HepG2 (cell line): Measurements from ENCODE around the gene GPS2. TPM values are rescaled to one million over a fixed set of nuclear protein-coding genes. Genes with fewer than 3 reads are reported as not detected.
A peak's percentile ranks its signal among the peaks of the same experiment; 100 is the strongest.

Experiments
- ARID4A ChIP-seq: sonication (generic); formaldehyde crosslinking; IDR thresholded peaks from 2 replicates; pipeline ENCODE4 v1.5.0; 2020; ENCODE audit warnings: mild to moderate bottlenecking, missing genetic modification reagents, borderline replicate concordance
- BRCA1 ChIP-seq: sonication (generic); formaldehyde crosslinking; IDR thresholded peaks from 2 replicates; pipeline ENCODE4 v1.4.0; 2020; ENCODE audit warnings: missing genetic modification reagents
- CAMTA2 ChIP-seq: sonication (generic); formaldehyde crosslinking; IDR thresholded peaks from 2 replicates; pipeline ENCODE4 v1.4.0; 2020; ENCODE audit warnings: mild to moderate bottlenecking, missing genetic modification reagents, borderline replicate concordance
- CBFB ChIP-seq: sonication (generic); formaldehyde crosslinking; IDR thresholded peaks from 2 replicates; pipeline ENCODE4 v1.4.0; 2020; ENCODE audit warnings: missing genetic modification reagents
- CREB3 ChIP-seq: sonication (generic); formaldehyde crosslinking; IDR thresholded peaks from 2 replicates; pipeline ENCODE4 v1.5.0; 2020; ENCODE audit warnings: missing genetic modification reagents
- E2F1 ChIP-seq: sonication (generic); formaldehyde crosslinking; IDR thresholded peaks from 2 replicates; pipeline ENCODE4 v1.5.0; 2020; ENCODE audit warnings: missing genetic modification reagents
- FOXK2 ChIP-seq: fragments of 450-650 bp; IDR thresholded peaks from 2 replicates; pipeline ENCODE4 v1.6.1; 2016
- KDM1A ChIP-seq: IDR thresholded peaks from 2 replicates; pipeline ENCODE4 v1.6.1; 2016; ENCODE audit warnings: missing compliant biosample characterization
- MXD1 ChIP-seq: sonication (generic); formaldehyde crosslinking; IDR thresholded peaks from 2 replicates; pipeline ENCODE4 v1.4.0; 2020; ENCODE audit warnings: mild to moderate bottlenecking, missing genetic modification reagents
- SSRP1 ChIP-seq: IDR thresholded peaks from 2 replicates; pipeline ENCODE4 v1.6.1; 2016; ENCODE audit warnings: control low read depth
- ZBTB25 ChIP-seq: IDR thresholded peaks from 2 replicates; pipeline ENCODE4 v1.6.1; 2018; ENCODE audit warnings: missing genetic modification reagents
- ZFP36L2 ChIP-seq: sonication (generic); formaldehyde crosslinking; IDR thresholded peaks from 2 replicates; pipeline ENCODE4 v1.4.0; 2020; ENCODE audit warnings: missing genetic modification reagents
- ZNF224 ChIP-seq: sonication (generic); formaldehyde crosslinking; IDR thresholded peaks from 2 replicates; pipeline ENCODE4 v1.5.0; 2020; ENCODE audit warnings: mild to moderate bottlenecking, missing genetic modification reagents
- ZNF253 ChIP-seq: sonication (generic); formaldehyde crosslinking; IDR thresholded peaks from 2 replicates; pipeline ENCODE4 v1.8.0; 2022; ENCODE audit warnings: mild to moderate bottlenecking, missing genetic modification reagents, borderline replicate concordance
- ZNF276 ChIP-seq: sonication (generic); formaldehyde crosslinking; IDR thresholded peaks from 2 replicates; pipeline ENCODE4 v1.4.0; 2020; ENCODE audit warnings: mild to moderate bottlenecking, low read depth, missing genetic modification reagents
- ZNF335 ChIP-seq: sonication (generic); formaldehyde crosslinking; IDR thresholded peaks from 2 replicates; pipeline ENCODE4 v1.4.0; 2020; ENCODE audit warnings: missing genetic modification reagents
- ZNF839 ChIP-seq: sonication (generic); formaldehyde crosslinking; IDR thresholded peaks from 2 replicates; pipeline ENCODE4 v1.4.0; 2020; ENCODE audit warnings: missing genetic modification reagents, mild to moderate bottlenecking, borderline replicate concordance
- ZNF883 ChIP-seq: sonication (generic); formaldehyde crosslinking; IDR thresholded peaks from 2 replicates; pipeline ENCODE4 v1.5.1; 2020; ENCODE audit warnings: mild to moderate bottlenecking, missing genetic modification reagents; ENCODE audit errors: not compliant biosample characterization
- polyA plus RNA-seq, 8 experiments: library from polyadenylated mRNA; depleted of rRNA in 3 of 8; stranded (reverse) in 7 of 8; unstranded in 1 of 8; fragments of >200 nt; fragmentation: Illumina TruSeq in 4 of 8; extraction: Trizol in 4 of 8; gene quantifications; 2 replicates each; pipeline versions ENCODE4 v1.2.1 to v1.2.3, GENCODE V29; 2011 to 2016; ENCODE audit warnings: low read depth in 4 of 8, missing spikeins in 1 of 8, mixed read lengths in 1 of 8; ENCODE audit not compliant: insufficient read depth in 1 of 8
- total RNA-seq, 5 experiments: library from RNA; depleted of rRNA; stranded (reverse); fragments of >200 nt; fragmentation: Illumina TruSeq; extraction: Trizol; gene quantifications; 2 replicates each; pipeline ENCODE4 v1.2.3, GENCODE V29; 2016; ENCODE audit warnings: low read depth in 1 of 5

The GPS2 gene
- total and polyA plus RNA-seq, 2 of the 13 experiments (the other 11 are each of a cell fraction or from before 2014, with no cell fraction given) = 58.0 to 59.4 TPM

GRCh38 chr17:7307686-7308624 lies 7.2 kb downstream of the GPS2 start (continued):
- no peak for TF ChIP-seq E2F1 (CRISPR knock-in tag)
- TF ChIP-seq ZNF224 (CRISPR knock-in tag) = no peak
- no peak for TF ChIP-seq CREB3 (CRISPR knock-in tag)
- no peak for TF ChIP-seq ZNF335
- TF ChIP-seq FOXK2 = no peak
- no peak; the same call in 1 of the 2 replicates for TF ChIP-seq ZNF839 (CRISPR knock-in tag)
- no peak for TF ChIP-seq BRCA1 (CRISPR knock-in tag)
- peak; percentile 77 for TF ChIP-seq MXD1 (CRISPR knock-in tag)
- no peak for TF ChIP-seq CBFB (CRISPR knock-in tag)
- 0 out of 2 replicates have a peak, but pooled peaks have one; percentile 73 for TF ChIP-seq CAMTA2 (CRISPR knock-in tag)
- no peak for TF ChIP-seq ZNF883 (CRISPR knock-in tag)
- no peak; the same call in 1 of the 2 replicates for TF ChIP-seq ZBTB25 (CRISPR knock-in tag)
- TF ChIP-seq ZFP36L2 (CRISPR knock-in tag) = no peak
- no peak for TF ChIP-seq KDM1A (CRISPR knock-in tag)
- TF ChIP-seq SSRP1 (CRISPR knock-in tag) = no peak
- TF ChIP-seq ARID4A = peak; percentile 70
- TF ChIP-seq ZNF276 (CRISPR knock-in tag) = no peak
- no peak; the same call in 1 of the 2 replicates for TF ChIP-seq ZNF253
